Right lobe of liver (tissue), 4 donors: ENCODE data around the gene STYK1.

Source experiments
- POLR2A ChIP-seq: fragments of 450-650 bp; IDR thresholded peaks from one replicate; pipeline ENCODE4 v1.6.1; 2017; ENCODE audit warnings: antibody characterized with exemption, mild to moderate bottlenecking
- TF ChIP-seq, protein P1 (sequence below), 4 donors: fragments of 200-600 bp in 3 of 4; fragments of 450-650 bp in 1 of 4; IDR thresholded peaks; one replicate each; pipeline versions ENCODE4 v1.5.1 to v1.8.0; 2016 to 2022; ENCODE audit warnings: antibody characterized with exemption in 4 of 4, mild to moderate bottlenecking in 2 of 4
- donor health status: DM: no; HTN: no; CAD: no.
- donor health status: DM: no; HTN: no; CAD: no.
- donor health status: DM: no; HTN: yes; CAD: no.

DNA sequence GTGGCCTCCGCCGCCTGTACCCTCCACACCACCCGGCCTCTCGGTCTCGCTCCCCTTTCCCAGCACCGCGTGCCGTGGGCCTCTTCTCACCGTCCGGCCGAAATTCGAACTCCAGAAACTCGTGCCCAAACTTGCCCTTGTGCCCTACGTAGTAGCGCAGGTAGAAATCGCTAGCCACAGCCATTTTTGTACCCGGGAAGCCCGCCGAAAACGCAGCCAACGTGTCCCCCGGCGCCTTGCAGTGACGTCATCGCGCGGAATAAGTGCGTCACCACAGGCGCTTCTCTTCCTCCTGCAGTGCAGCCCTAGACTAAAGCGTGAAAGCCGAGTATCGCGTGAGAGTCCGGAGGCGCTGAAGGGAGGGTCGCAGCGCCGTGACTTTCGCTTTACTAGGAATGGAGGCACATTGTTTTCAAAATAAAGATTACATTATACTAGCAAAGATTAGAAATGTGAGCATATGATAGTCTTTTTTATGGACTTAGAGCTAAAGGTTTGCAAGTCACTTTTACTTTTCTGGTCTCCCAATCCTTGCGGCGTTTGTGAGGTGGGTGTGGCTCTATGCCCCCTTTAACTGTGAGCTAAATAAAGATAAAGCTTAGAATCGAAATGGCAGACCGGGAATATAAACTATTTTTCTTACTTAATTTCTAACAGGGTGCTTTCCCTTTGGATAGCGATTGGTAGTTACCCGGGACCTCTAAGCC, 60.4 kb downstream of the STYK1 start, which contains the start of gene MAGOHB:
- TF ChIP-seq, protein P1, sequence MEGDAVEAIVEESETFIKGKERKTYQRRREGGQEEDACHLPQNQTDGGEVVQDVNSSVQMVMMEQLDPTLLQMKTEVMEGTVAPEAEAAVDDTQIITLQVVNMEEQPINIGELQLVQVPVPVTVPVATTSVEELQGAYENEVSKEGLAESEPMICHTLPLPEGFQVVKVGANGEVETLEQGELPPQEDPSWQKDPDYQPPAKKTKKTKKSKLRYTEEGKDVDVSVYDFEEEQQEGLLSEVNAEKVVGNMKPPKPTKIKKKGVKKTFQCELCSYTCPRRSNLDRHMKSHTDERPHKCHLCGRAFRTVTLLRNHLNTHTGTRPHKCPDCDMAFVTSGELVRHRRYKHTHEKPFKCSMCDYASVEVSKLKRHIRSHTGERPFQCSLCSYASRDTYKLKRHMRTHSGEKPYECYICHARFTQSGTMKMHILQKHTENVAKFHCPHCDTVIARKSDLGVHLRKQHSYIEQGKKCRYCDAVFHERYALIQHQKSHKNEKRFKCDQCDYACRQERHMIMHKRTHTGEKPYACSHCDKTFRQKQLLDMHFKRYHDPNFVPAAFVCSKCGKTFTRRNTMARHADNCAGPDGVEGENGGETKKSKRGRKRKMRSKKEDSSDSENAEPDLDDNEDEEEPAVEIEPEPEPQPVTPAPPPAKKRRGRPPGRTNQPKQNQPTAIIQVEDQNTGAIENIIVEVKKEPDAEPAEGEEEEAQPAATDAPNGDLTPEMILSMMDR (IDR thresholded peaks at IDR 0.05): no peak
- peak; percentile 60 for TF ChIP-seq POLR2A
